ENCODE results near the gene PTPRZ1.

- TF ChIP-seq POLR2A (IDR thresholded peaks at IDR 0.05), result no peak
- TF ChIP-seq, protein P1, sequence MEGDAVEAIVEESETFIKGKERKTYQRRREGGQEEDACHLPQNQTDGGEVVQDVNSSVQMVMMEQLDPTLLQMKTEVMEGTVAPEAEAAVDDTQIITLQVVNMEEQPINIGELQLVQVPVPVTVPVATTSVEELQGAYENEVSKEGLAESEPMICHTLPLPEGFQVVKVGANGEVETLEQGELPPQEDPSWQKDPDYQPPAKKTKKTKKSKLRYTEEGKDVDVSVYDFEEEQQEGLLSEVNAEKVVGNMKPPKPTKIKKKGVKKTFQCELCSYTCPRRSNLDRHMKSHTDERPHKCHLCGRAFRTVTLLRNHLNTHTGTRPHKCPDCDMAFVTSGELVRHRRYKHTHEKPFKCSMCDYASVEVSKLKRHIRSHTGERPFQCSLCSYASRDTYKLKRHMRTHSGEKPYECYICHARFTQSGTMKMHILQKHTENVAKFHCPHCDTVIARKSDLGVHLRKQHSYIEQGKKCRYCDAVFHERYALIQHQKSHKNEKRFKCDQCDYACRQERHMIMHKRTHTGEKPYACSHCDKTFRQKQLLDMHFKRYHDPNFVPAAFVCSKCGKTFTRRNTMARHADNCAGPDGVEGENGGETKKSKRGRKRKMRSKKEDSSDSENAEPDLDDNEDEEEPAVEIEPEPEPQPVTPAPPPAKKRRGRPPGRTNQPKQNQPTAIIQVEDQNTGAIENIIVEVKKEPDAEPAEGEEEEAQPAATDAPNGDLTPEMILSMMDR (IDR thresholded peaks at IDR 0.05 in 4 of 5, conservative IDR thresholded peaks at IDR 0.05 in 1 of 5), result no peak
Observed at GRCh38 chr7:121940918-121941317, 68.0 kb downstream of the PTPRZ1 start.
